ENCODE measurements around the gene C1R. TPM values are rescaled to one million over a fixed set of nuclear protein-coding genes. Genes with fewer than 3 reads are reported as not detected.

The C1R gene
- total and polyA plus RNA-seq, 2 of the 8 experiments (the other 6 are each of a cell fraction or from before 2014, with no cell fraction given): 6.9 to 16.3 TPM

GRCh38 chr12:7093892-7094291, 1.6 kb upstream of the C1R start (continued):
- TF ChIP-seq TEAD4 (IDR thresholded peaks at IDR 0.05; ENCODE audit: low read depth, low read length) (no peak), USF2 (IDR thresholded peaks at IDR 0.05; ENCODE audit: low read length) (no peak)
